Peyer's patch (tissue), 4 donors: Measurements from ENCODE around the gene CCR5AS. TPM values are rescaled to one million over a fixed set of nuclear protein-coding genes. Genes with fewer than 3 reads are reported as not detected.

Experiments used
- DNase-seq, 3 donors: peaks; one replicate each; pipeline ENCODE4 v3.0.0-alpha.2; 2017 to 2019
- H3K27ac ChIP-seq, 4 donors: fragments of 200-600 bp; sonication (generic); one replicate each; pipeline ENCODE4 v1.5.1; 2016 to 2019
- H3K27me3 ChIP-seq, 2 donors: fragments of 200-600 bp; sonication (generic); one replicate each; pipeline ENCODE4 v1.5.1; 2019
- H3K36me3 ChIP-seq, 3 donors: fragments of 200-600 bp; sonication (generic); one replicate each; pipeline ENCODE4 v1.5.1; 2016 to 2019
- H3K4me1 ChIP-seq, 4 donors: fragments of 200-600 bp; sonication (generic); one replicate each; pipeline ENCODE4 v1.5.1; 2016 to 2019
- H3K4me3 ChIP-seq, 4 donors: fragments of 200-600 bp; sonication (generic); 1 replicate in 3 of 4; 2 replicates in 1 of 4; pipeline ENCODE4 v1.5.1; 2016 to 2019; ENCODE audit warnings: mild to moderate bottlenecking in 1 of 4
- H3K9me3 ChIP-seq, 4 donors: fragments of 200-600 bp; sonication (generic); one replicate each; pipeline ENCODE4 v1.5.1; 2016 to 2019; ENCODE audit warnings: mild to moderate bottlenecking in 1 of 4
- POLR2A ChIP-seq, 2 donors: fragments of 450-650 bp; IDR thresholded peaks; one replicate each; pipeline ENCODE4 v1.5.1; 2017; ENCODE audit warnings: antibody characterized with exemption in 2 of 2, mild to moderate bottlenecking in 2 of 2, moderate library complexity in 2 of 2
- total RNA-seq, 4 donors: library from RNA; depleted of rRNA; stranded (reverse); fragments of >200 nt; gene quantifications; one replicate each; pipeline ENCODE4 v1.1.0, GENCODE V29; 2016
- TF ChIP-seq, protein P1 (sequence below), 6 experiments: fragments of 450-650 bp in 4 of 6; fragments of 200-600 bp in 2 of 6; sonication (generic) in 1 of 6; IDR thresholded peaks; one replicate each; pipeline ENCODE4 v1.5.1; 2017 to 2019; ENCODE audit warnings: antibody characterized with exemption in 6 of 6, mild to moderate bottlenecking in 3 of 6, moderate library complexity in 1 of 6

CCR5AS gene

DNA sequence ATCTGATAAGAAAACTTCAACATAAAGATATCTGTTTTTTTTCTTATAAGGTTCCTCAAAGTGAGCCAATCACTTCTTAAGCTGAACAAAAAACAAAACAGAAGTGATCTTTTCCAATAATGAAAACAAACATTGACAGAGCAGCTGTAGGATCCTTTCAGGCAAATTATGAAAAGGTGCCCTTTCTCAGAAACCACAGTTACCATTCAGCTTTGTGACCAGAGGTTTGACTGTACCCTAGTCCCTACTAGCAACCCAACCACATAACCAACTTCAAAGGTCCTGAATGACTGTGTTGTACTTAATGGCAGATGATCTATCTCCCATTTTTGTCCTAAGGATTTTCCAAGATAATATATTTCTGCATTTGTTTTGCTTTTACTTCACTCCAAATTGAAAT, 92.3 kb downstream of the CCR5AS start:
- TF ChIP-seq, protein P1, sequence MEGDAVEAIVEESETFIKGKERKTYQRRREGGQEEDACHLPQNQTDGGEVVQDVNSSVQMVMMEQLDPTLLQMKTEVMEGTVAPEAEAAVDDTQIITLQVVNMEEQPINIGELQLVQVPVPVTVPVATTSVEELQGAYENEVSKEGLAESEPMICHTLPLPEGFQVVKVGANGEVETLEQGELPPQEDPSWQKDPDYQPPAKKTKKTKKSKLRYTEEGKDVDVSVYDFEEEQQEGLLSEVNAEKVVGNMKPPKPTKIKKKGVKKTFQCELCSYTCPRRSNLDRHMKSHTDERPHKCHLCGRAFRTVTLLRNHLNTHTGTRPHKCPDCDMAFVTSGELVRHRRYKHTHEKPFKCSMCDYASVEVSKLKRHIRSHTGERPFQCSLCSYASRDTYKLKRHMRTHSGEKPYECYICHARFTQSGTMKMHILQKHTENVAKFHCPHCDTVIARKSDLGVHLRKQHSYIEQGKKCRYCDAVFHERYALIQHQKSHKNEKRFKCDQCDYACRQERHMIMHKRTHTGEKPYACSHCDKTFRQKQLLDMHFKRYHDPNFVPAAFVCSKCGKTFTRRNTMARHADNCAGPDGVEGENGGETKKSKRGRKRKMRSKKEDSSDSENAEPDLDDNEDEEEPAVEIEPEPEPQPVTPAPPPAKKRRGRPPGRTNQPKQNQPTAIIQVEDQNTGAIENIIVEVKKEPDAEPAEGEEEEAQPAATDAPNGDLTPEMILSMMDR (IDR thresholded peaks at IDR 0.05): no peak
- no peak for TF ChIP-seq POLR2A (IDR thresholded peaks at IDR 0.05)
- DNase-seq: no peak
- Histone ChIP-seq H3K4me1 (no peaks in the 10 kb centered on the region), H3K4me3 (no peak overlapping the region), H3K9me3 (no peaks in the 10 kb centered on the region), H3K27ac (no peak overlapping the region), H3K36me3 (no peaks in the 10 kb centered on the region), H3K27me3 (no peaks in the 10 kb centered on the region)

Other genes starting within 250 kb of the CCR5AS start
- gene CCR1, start 198.8 kb downstream of the CCR5AS start, total RNA-seq: 1 to 10 TPM in 3 of 4 donors, under 1 TPM in 1; 0.95 to 6.6 (median 1.5) TPM
- not detected for gene CCR3, start 164.6 kb downstream of the CCR5AS start, total RNA-seq
- gene CCR2, start 53.0 kb downstream of the CCR5AS start, total RNA-seq: 1 to 10 TPM in 1 of 4 donors, under 1 TPM in 2, not detected in 1; 0.70 to 4.1 (median 0.80) TPM
- 1 to 10 TPM in 2 of 4 donors, under 1 TPM in 2; 0.66 to 1.7 (median 1.1) TPM for gene CCR5, start 36.1 kb downstream of the CCR5AS start, total RNA-seq
- gene CCRL2, start 193 bp upstream of the CCR5AS start, total RNA-seq: 10 to 100 TPM in 3 of 4 donors, not detected in 1; 13.5 to 21.2 (median 16.0) TPM
- gene LTF, start 57.8 kb upstream of the CCR5AS start, total RNA-seq: 10 to 100 TPM in 1 of 4 donors, 1 to 10 TPM in 1, under 1 TPM in 1, not detected in 1; 0.38 to 12.4 (median 1.1) TPM
- gene RTP3, start 90.9 kb upstream of the CCR5AS start, total RNA-seq: not detected
- gene LRRC2, start 159.2 kb upstream of the CCR5AS start, total RNA-seq: 10 to 100 TPM in 1 of 4 donors, 1 to 10 TPM in 1, under 1 TPM in 2; 0.35 to 23.9 (median 1.3) TPM
- not detected for gene FAM240A, start 205.5 kb upstream of the CCR5AS start, total RNA-seq